ENCODE results near the gene HMGCS2. TPM values are rescaled to one million over a fixed set of nuclear protein-coding genes. Genes with fewer than 3 reads are reported as not detected.

HMGCS2 gene
- total RNA-seq, 1 donor from 2014 or later = not detected

DNA sequence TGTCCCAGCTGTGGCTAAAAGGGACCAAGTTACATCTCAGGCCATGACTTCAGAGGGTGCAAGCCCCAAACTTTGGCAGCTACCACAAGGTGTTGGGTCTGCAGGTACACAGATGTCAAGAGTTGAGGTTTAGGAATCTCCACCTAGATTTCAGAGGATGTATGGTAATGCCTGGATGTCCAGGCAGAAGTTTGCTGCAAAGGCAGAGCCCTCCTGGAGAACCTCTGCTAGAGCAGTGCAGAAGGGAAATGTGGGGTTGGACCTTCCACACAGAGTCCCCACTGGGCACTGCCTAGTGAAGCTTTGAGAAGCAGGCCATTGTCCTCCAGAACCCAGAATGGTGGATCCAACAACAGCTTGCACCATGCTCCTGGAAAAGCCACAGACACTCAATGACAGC lies 67.0 kb downstream of the HMGCS2 start:
- DNase-seq (ENCODE audit: low read depth in 2 of 2) = no peak

DNA sequence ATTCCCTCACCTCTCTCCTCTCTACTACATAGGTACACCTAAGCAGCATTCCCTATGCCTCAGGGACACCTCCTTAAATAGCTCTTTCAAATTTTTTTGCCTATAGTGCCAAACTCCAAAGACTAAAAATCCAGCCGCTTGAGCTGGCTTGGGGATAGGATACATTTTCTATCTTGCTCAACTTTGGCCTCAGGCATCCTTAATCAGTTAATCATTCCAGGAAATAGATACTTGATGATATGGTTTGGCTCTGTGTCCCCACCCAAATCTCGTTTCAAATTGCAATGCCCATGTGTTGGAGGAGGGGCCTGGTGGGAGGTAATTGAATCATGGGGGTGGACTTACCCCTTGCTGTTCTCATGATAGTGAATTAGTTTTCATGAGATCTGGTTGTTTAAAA lies 68.4 kb downstream of the HMGCS2 start:
- DNase-seq (ENCODE audit: low read depth in 2 of 2) = no peak

Other genes starting within 250 kb of the HMGCS2 start
- 16.8 and 21.9 TPM in 2 replicates for gene ZNF697, start 120.6 kb downstream of the HMGCS2 start, total RNA-seq
- gene PHGDH, start 57.0 kb downstream of the HMGCS2 start, total RNA-seq = 0.63 and 0.64 TPM in 2 replicates
- gene REG4, start 42.6 kb upstream of the HMGCS2 start, total RNA-seq = not detected in 2 replicates
- not detected in 2 replicates for gene ADAM30, start 127.6 kb upstream of the HMGCS2 start, total RNA-seq

All from dermis microvascular lymphatic vessel endothelial cell (primary cell).